Adipose tissue (tissue), 3 donors: ENCODE measurements around the gene GNAQ. TPM values are rescaled to one million over a fixed set of nuclear protein-coding genes. Genes with fewer than 3 reads are reported as not detected.

Source experiments
- H3K27ac ChIP-seq: one replicate; pipeline ENCODE4 v1.5.1; 2013; ENCODE audit warnings: low read depth, low read length
- WGBS, 3 donors: extraction: QIAGEN DNeasy Blood & Tissue Kit; methylation state at CpG; one replicate each; pipeline ENCODE4 v1.1.7; 2013; 5-methylcytosine and 5-hydroxymethylcytosine counted together
- polyA plus RNA-seq, 3 donors: library from polyadenylated mRNA; stranded (reverse); fragments of 200-250 nt; gene quantifications; one replicate each; pipeline ENCODE4 v1.2.3, GENCODE V29; 2013
- donor health status: healthy with polysubstance abuse.
- donor health status: Bipolar disorder and iron deficiency.
- donor health status: healthy.

Gene GNAQ
- polyA plus RNA-seq, 3 donors: 6.3 to 24.9 (median 16.8) TPM

DNA sequence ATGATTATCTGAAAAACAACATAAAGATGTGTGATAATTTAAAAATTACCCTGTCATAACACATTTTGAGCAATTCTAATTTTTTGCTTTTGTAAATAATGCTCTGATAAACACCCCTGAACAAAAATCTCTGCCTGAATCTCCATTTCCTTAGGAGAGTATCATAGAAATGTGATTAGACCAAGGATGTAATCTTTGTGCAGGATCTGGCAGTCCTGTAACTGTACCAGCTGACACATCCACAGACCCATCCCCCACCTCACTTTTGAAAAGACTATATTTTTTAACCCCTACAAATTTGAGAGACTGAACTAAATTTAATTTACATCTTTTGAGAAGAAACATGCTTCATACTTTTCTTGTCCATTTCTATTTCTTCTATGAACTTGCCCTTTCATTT, 101.7 kb downstream of the GNAQ start:
- no peak overlapping the region for H3K27ac ChIP-seq

- 29 to 42% (median 39%) methylated on average over 2 of the region's 2 CpGs for WGBS, 3 donors
- H3K27ac ChIP-seq: no peak overlapping the region
Observed at GRCh38 chr9:77927265-77927664, 104.3 kb downstream of the GNAQ start.

DNA sequence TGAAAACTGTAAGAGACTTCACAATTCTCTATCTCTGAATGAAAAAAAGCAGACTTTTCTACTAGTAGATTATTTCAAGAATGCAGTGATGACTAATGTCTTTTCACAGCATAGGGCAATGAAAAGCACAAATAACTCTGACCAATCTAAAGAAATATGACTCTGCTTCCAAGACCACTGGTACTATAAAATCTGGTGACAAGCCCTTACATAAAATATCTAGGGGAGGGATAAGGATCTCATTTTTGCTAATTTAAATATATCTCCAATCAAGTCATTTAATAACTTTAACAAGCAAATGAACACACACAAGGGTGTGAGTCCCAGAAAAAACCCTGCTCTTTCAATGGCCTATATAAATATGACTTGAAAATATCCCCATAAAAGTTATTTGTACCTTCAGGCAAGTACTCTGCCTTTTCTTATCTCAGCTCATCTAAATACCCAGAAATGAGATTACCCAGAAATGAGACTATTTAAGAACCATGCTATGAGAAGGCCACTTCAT, 105.2 kb downstream of the GNAQ start:
- no peak overlapping the region for H3K27ac ChIP-seq

DNA sequence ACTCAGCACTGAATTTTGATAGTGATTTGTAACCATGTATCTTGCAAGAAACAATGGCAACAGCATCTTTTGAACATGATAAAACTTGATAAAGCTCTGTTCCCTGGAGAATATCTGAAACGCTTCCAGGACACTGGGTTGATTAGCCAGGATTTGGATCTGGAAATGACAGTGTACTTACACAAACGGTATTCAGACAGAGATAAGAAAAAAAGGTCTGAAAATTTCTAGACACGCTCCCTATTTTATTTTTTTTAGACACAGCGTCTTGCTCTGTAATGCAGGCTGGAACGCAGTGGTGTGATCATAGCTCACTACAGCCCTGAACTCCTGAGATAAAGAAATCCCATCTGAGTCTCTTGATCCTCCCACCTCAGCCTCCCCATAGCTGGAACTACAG, 109.0 kb downstream of the GNAQ start:
- no peak overlapping the region for H3K27ac ChIP-seq
- 57 to 65% (median 58%) methylated on average over 5 of the region's 5 CpGs for WGBS, 3 donors

GRCh38 chr9:77917800-77918199, 113.8 kb downstream of the GNAQ start:
- WGBS, 3 donors: 48 to 78% (median 72%) methylated on average over 3 of the region's 3 CpGs
- H3K27ac ChIP-seq: no peak overlapping the region

GRCh38 chr9:77916820-77917219, 114.8 kb downstream of the GNAQ start:
- H3K27ac ChIP-seq: no peak overlapping the region
- 72 to 81% (median 73%) methylated on average over 3 of the region's 3 CpGs for WGBS, 3 donors

GRCh38 chr9:77916410-77916819, 115.2 kb downstream of the GNAQ start:
- WGBS, 3 donors: 44 to 58% (median 57%) methylated on average over 4 of the region's 4 CpGs
- no peak overlapping the region for H3K27ac ChIP-seq

DNA sequence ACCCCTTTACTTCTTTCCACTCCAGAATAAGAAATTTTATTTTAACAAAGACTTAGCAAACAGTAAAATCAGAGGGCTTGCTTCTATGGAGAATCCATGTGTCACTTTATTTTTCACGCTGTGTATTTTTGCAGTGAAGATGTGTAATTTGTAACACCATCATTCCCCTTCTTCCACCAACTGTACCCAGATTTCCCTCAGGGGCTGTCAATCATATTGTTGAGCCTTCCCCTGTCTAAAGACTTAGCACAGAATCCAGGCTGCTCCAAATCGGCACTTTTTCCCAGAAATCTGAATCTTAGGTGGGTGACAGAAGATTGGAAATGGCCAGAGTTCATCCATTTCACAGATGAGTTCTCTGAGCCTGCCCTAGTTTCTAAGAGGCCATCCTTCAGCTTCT, 115.9 kb downstream of the GNAQ start:
- 90 to 93% (median 93%) methylated on average over 2 of the region's 2 CpGs for WGBS, 3 donors

GRCh38 chr9:77912895-77913693, 118.5 kb downstream of the GNAQ start:
- 58 to 89% (median 72%) methylated on average over 3 of the region's 3 CpGs for WGBS, 3 donors
- no peak overlapping the region for H3K27ac ChIP-seq

More for the DNA sequence above, 115.9 kb downstream of the GNAQ start:
- H3K27ac ChIP-seq: no peak overlapping the region

- 55 to 97% (median 86%) methylated on average over 2 of the region's 2 CpGs for WGBS, 3 donors
- H3K27ac ChIP-seq: no peak overlapping the region
Observed at GRCh38 chr9:77911928-77912327, 119.7 kb downstream of the GNAQ start.

- no peak overlapping the region for H3K27ac ChIP-seq
- 57 to 84% (median 58%) methylated on average over 5 of the region's 5 CpGs for WGBS, 3 donors
Observed at GRCh38 chr9:77910194-77910621, 121.4 kb downstream of the GNAQ start.

- no peak overlapping the region for H3K27ac ChIP-seq
- WGBS, 3 donors: 51 to 85% (median 66%) methylated on average over 5 of the region's 5 CpGs
Observed at GRCh38 chr9:77909306-77909705, 122.3 kb downstream of the GNAQ start.

GRCh38 chr9:77908293-77908692, 123.3 kb downstream of the GNAQ start:
- no peak overlapping the region for H3K27ac ChIP-seq
- 97% methylated on average over 2 of the region's 2 CpGs for WGBS, 3 donors

- H3K27ac ChIP-seq: no peak overlapping the region
- WGBS, 3 donors: 61 to 73% (median 70%) methylated on average over 4 of the region's 4 CpGs
Observed at GRCh38 chr9:77907585-77907984, 124.0 kb downstream of the GNAQ start.

DNA sequence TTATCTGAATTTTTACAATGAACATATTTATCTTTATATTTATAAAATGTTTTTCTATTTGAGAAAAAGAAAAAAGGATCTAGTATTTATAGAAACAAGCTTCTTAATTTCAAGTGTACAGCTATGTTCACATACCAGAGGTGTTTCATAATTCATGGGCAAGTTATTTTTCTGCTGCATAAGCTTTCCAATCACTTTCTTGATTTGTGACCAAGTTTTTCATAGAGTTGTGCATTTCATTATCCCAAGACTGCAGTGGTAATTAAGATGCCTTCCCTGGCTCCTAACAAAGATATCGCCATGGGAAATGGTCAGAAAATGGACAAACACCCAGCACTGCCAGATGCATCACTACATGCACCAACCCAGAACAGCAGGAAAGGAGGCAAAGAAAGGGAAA, 124.6 kb downstream of the GNAQ start:
- no peak overlapping the region for H3K27ac ChIP-seq
- 64 to 96% (median 68%) methylated on average over 1 of the region's 1 CpG for WGBS, 3 donors

- WGBS, 3 donors: 47 to 70% (median 62%) methylated on average over 1 of the region's 1 CpG
- H3K27ac ChIP-seq: no peak overlapping the region
Observed at GRCh38 chr9:77903666-77904285, 127.8 kb downstream of the GNAQ start.

DNA sequence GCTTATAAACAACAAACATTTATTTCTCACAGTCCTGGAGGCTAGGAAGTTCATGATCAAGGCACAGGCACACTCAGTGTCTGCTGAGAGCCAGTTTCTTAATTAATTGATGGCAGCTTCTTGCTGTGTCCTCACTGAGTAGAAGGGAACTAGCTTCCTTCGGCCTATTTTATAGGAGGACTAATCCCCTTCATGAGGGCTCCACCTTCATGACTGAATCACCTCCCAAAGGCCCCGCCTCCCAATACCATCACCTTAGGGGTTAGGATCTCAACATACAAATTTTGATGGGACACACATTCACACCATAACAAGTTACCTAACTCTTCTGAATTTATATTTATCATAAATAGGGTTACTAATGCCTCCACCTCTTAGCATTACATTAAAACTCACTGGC, 129.8 kb downstream of the GNAQ start:
- H3K27ac ChIP-seq: no peak overlapping the region
- WGBS, 3 donors: 91 to 96% (median 96%) methylated on average over 2 of the region's 2 CpGs

DNA sequence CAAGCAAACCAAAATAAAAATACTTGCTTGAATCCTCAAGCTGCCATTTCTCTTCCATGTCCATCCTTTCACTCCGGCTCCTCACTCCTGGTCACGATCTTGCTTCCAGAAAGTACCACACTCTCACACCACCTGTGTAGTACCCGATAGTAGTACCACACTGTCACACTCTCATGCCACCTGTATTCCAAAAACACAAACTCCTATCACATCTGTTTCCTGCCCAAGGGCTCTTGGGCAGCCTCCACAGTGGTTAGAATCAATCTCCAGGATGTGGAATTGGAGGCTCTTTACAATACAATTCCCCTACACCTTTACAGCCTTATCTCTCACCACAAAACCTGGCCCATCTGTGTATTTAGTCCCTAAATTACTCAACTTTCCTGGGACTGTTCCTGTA, 130.6 kb downstream of the GNAQ start:
- H3K27ac ChIP-seq: no peak overlapping the region
- WGBS, 3 donors: 80 to 96% (median 85%) methylated on average over 3 of the region's 3 CpGs

- 91 to 95% (median 94%) methylated on average over 6 of the region's 6 CpGs for WGBS, 3 donors
- no peak overlapping the region for H3K27ac ChIP-seq
Observed at GRCh38 chr9:77899679-77900354, 131.8 kb downstream of the GNAQ start.
